Osteoblast (primary cell): Measurements from ENCODE around the gene KRT82. TPM values are rescaled to one million over a fixed set of nuclear protein-coding genes. Genes with fewer than 3 reads are reported as not detected.
"Not testable (repeated sequence)": the region's sequence is repeated elsewhere in the genome, so short reads cannot be mapped to it uniquely, and the experiment has no call there.

Source experiments
- DNase-seq: peaks from one replicate; pipeline ENCODE4 v3.0.0; 2011; ENCODE audit warnings: low spot score, mixed read lengths; ENCODE audit not compliant: insufficient read length; ENCODE audit errors: missing footprints
- H2AFZ ChIP-seq: 2 replicates; pipeline ENCODE4 v1.6.0; 2011; ENCODE audit warnings: mild to moderate bottlenecking, low read length
- H3K27ac ChIP-seq: 2 replicates; pipeline ENCODE4 v1.5.1; 2011; ENCODE audit warnings: mild to moderate bottlenecking, low read depth, low read length, moderate library complexity
- H3K27me3 ChIP-seq: 2 replicates; pipeline ENCODE4 v1.6.0; 2012; ENCODE audit warnings: mild to moderate bottlenecking, control low read depth, inconsistent platforms, low read length, moderate library complexity; ENCODE audit not compliant: insufficient read depth
- H3K36me3 ChIP-seq: 2 replicates; pipeline ENCODE4 v1.5.1; 2011; ENCODE audit warnings: mild to moderate bottlenecking, low read length, control low read depth, moderate library complexity; ENCODE audit not compliant: insufficient read depth
- H3K4me1 ChIP-seq: 2 replicates; pipeline ENCODE4 v1.5.1; 2011; ENCODE audit warnings: mild to moderate bottlenecking, low read length, control low read depth, moderate library complexity; ENCODE audit not compliant: insufficient read depth
- H3K4me2 ChIP-seq: 2 replicates; pipeline ENCODE4 v1.6.0; 2011; ENCODE audit warnings: mild to moderate bottlenecking, low read length; ENCODE audit not compliant: insufficient read depth
- H3K4me3 ChIP-seq: fragments of 200-600 bp; sonication (generic); 3 replicates; pipeline ENCODE4 v1.5.1; 2012; ENCODE audit warnings: mild to moderate bottlenecking, low read length, inconsistent platforms; ENCODE audit not compliant: insufficient read depth
- H3K79me2 ChIP-seq: 2 replicates; pipeline ENCODE4 v1.6.0; 2012; ENCODE audit warnings: mild to moderate bottlenecking, low read length, control low read depth, inconsistent platforms; ENCODE audit not compliant: insufficient read depth
- H3K9me3 ChIP-seq: 2 replicates; pipeline ENCODE4 v1.5.1; 2011; ENCODE audit warnings: low read depth, low read length, control low read depth
- H4K20me1 ChIP-seq: 2 replicates; pipeline ENCODE4 v1.6.0; 2012; ENCODE audit warnings: mild to moderate bottlenecking, low read length, control low read depth; ENCODE audit not compliant: insufficient read depth
- total RNA-seq: library from RNA; depleted of rRNA; stranded (reverse); fragments of >200 nt; gene quantifications from 2 replicates; pipeline ENCODE4 v1.2.3, GENCODE V29; 2012
- TF ChIP-seq, protein P1 (sequence below): IDR thresholded peaks from 2 replicates; pipeline ENCODE4 v1.5.1; 2011; ENCODE audit warnings: mild to moderate bottlenecking, low read depth, low read length, moderate library complexity; ENCODE audit errors: extremely low read depth

The KRT82 gene
- total RNA-seq, 1 donor = not detected

DNA sequence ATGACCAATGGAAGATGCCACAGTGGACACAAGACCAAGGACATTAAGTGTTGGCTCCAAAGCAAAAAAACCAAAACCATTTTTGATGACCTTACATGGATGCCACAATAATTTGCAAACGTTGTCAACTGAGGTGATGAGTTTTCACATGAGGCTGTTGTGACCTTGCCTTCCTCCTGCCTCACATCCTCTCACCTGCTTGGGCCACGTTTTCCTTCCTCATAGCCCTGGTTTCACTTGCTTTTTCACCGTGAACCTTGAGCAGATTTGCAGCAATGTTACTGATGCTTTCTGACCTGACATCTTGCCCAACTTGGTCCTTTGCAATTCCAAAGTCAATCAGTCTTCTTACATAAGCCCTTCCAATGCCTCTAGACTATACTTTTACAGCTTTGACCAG lies 42.1 kb upstream of the KRT82 start:
- DNase-seq = no peak
- Histone ChIP-seq H2AFZ (no peak overlapping the region), H3K79me2 (no peaks in the 10 kb centered on the region), H4K20me1 (no peaks in the 10 kb centered on the region), H3K9me3 (no peaks in the 10 kb centered on the region), H3K27me3 (peaks cover 25% of the 10 kb centered on the region), H3K4me3 (no peak overlapping the region), H3K36me3 (no peaks in the 10 kb centered on the region), H3K4me2 (no peak overlapping the region), H3K27ac (no peak overlapping the region), H3K4me1 (peaks cover 12% of the 10 kb centered on the region)
- TF ChIP-seq, protein P1, sequence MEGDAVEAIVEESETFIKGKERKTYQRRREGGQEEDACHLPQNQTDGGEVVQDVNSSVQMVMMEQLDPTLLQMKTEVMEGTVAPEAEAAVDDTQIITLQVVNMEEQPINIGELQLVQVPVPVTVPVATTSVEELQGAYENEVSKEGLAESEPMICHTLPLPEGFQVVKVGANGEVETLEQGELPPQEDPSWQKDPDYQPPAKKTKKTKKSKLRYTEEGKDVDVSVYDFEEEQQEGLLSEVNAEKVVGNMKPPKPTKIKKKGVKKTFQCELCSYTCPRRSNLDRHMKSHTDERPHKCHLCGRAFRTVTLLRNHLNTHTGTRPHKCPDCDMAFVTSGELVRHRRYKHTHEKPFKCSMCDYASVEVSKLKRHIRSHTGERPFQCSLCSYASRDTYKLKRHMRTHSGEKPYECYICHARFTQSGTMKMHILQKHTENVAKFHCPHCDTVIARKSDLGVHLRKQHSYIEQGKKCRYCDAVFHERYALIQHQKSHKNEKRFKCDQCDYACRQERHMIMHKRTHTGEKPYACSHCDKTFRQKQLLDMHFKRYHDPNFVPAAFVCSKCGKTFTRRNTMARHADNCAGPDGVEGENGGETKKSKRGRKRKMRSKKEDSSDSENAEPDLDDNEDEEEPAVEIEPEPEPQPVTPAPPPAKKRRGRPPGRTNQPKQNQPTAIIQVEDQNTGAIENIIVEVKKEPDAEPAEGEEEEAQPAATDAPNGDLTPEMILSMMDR = no peak

GRCh38 chr12:52447196-52447595 lies 41.1 kb upstream of the KRT82 start:
- Histone ChIP-seq H3K4me1 (peaks cover 22% of the 10 kb centered on the region), H3K27me3 (peaks cover 25% of the 10 kb centered on the region)
- not testable (repeated sequence) for H3K4me3 ChIP-seq, H3K4me2 ChIP-seq, H4K20me1 ChIP-seq, H2AFZ ChIP-seq, H3K36me3 ChIP-seq, H3K79me2 ChIP-seq, H3K9me3 ChIP-seq, DNase-seq, H3K27ac ChIP-seq

- Histone ChIP-seq H3K4me1 (peaks cover 29% of the 10 kb centered on the region), H3K4me3 (no peak overlapping the region), H3K27me3 (peaks cover 25% of the 10 kb centered on the region), H4K20me1 (no peaks in the 10 kb centered on the region), H3K9me3 (no peaks in the 10 kb centered on the region), H3K36me3 (no peaks in the 10 kb centered on the region), H3K27ac (no peak overlapping the region), H2AFZ (no peak overlapping the region), H3K79me2 (no peaks in the 10 kb centered on the region), H3K4me2 (no peak overlapping the region)
- TF ChIP-seq, protein P1 = no peak
- DNase-seq = no peak
Measured at GRCh38 chr12:52446367-52447045, 40.4 kb upstream of the KRT82 start.

DNA sequence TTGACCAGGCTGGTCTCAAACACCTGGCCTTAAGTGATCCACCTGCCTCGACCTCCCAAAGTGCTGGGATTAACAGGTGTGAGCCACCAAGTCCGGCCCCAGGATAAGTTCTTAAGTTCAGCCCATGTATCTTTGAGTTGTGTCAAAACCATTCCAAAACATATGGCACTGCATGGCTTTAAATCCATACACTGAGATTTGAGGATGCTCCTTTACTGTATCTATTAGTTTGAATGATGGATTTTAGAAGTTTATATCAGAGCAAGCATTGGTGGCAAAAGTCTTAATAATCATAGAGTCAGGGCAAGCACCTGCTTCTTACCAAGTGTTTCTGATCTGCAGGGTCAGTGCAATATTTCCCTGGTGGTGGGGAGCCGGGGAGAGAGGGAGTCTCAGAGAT lies 39.7 kb upstream of the KRT82 start:
- no peak overlapping the region for H3K4me2 ChIP-seq
- peaks cover 35% of the 10 kb centered on the region for H3K4me1 ChIP-seq
- no peaks in the 10 kb centered on the region for H3K79me2 ChIP-seq
- no peak overlapping the region for H2AFZ ChIP-seq
- no peak for DNase-seq
- no peaks in the 10 kb centered on the region for H3K9me3 ChIP-seq
- H4K20me1 ChIP-seq = no peaks in the 10 kb centered on the region
- H3K27me3 ChIP-seq = peaks cover 25% of the 10 kb centered on the region
- no peak overlapping the region for H3K27ac ChIP-seq
- no peak overlapping the region for H3K4me3 ChIP-seq
- no peaks in the 10 kb centered on the region for H3K36me3 ChIP-seq
- TF ChIP-seq, protein P1 = no peak
